ENCODE results near the gene MGAT4D. TPM values are rescaled to one million over a fixed set of nuclear protein-coding genes. Genes with fewer than 3 reads are reported as not detected.

MGAT4D gene
- total RNA-seq, 4 donors from 2014 or later, result not detected

- Histone ChIP-seq H3K4me1 (no peaks in the 10 kb centered on the region), H3K36me3 (no peaks in the 10 kb centered on the region), H3K27ac (no peak overlapping the region), H3K4me3 (no peak overlapping the region), H3K27me3 (no peaks in the 10 kb centered on the region), H3K9me3 (no peaks in the 10 kb centered on the region)
- intact Hi-C loops (cut with DNase I), result no loop called here
- 71 to 94% methylated on average over 1 of the region's 1 CpG for WGBS, 2 donors
- DNase-seq, result no peak
- TF ChIP-seq CTCF (IDR thresholded peaks at IDR 0.05) (no peak), POLR2A (IDR thresholded peaks at IDR 0.05) (no peak)
These were observed 89.1 kb downstream of the MGAT4D start for GRCh38 chr4:140408974-140409373.

GRCh38 chr4:140406292-140406691 lies 91.8 kb downstream of the MGAT4D start:
- Histone ChIP-seq H3K27me3 (no peaks in the 10 kb centered on the region), H3K4me1 (no peaks in the 10 kb centered on the region), H3K9me3 (no peaks in the 10 kb centered on the region), H3K27ac (no peak overlapping the region), H3K4me3 (no peak overlapping the region), H3K36me3 (no peaks in the 10 kb centered on the region)
- no peak for TF ChIP-seq CTCF (IDR thresholded peaks at IDR 0.05)
- no peak for TF ChIP-seq POLR2A (IDR thresholded peaks at IDR 0.05)
- intact Hi-C loops (cut with DNase I), result no loop called here
- no peak for DNase-seq

GRCh38 chr4:140400111-140400510 lies 98.0 kb downstream of the MGAT4D start:
- no peaks in the 10 kb centered on the region for H3K9me3 ChIP-seq
- no peak overlapping the region for H3K27ac ChIP-seq
- H3K4me1 ChIP-seq, result no peaks in the 10 kb centered on the region
- WGBS, 2 donors, result 71 to 76% methylated on average over 2 of the region's 2 CpGs
- intact Hi-C loops (cut with DNase I), result no loop called here
- H3K4me3 ChIP-seq, result no peak overlapping the region
- no peak for DNase-seq
- TF ChIP-seq POLR2A (IDR thresholded peaks at IDR 0.05) (no peak), CTCF (IDR thresholded peaks at IDR 0.05) (no peak)
- no peaks in the 10 kb centered on the region for H3K27me3 ChIP-seq
- H3K36me3 ChIP-seq, result no peaks in the 10 kb centered on the region

- DNase-seq, result no peak
- no peaks in the 10 kb centered on the region for H3K4me1 ChIP-seq
- 62 to 63% methylated on average over 5 of the region's 5 CpGs for WGBS, 2 donors
- intact Hi-C loops (cut with DNase I), result no loop called here
- no peak overlapping the region for H3K27ac ChIP-seq
- no peaks in the 10 kb centered on the region for H3K9me3 ChIP-seq
- H3K4me3 ChIP-seq, result no peak overlapping the region
- H3K27me3 ChIP-seq, result no peaks in the 10 kb centered on the region
- TF ChIP-seq CTCF (IDR thresholded peaks at IDR 0.05) (no peak), POLR2A (IDR thresholded peaks at IDR 0.05) (no peak)
- H3K36me3 ChIP-seq, result no peaks in the 10 kb centered on the region
These were observed 102.4 kb downstream of the MGAT4D start for GRCh38 chr4:140395668-140396067.

Other genes with a start within 250 kb of the MGAT4D start
- gene SCOC, start 124.6 kb downstream of the MGAT4D start, total RNA-seq, result 10 to 100 TPM; 39.1 to 73.6 (median 50.8) TPM
- gene CLGN, start 70.6 kb downstream of the MGAT4D start, total RNA-seq, result 1 to 10 TPM in 3 of 4 donors, under 1 TPM in 1; 0.70 to 3.8 (median 1.9) TPM
- 10 to 100 TPM; 11.2 to 36.9 (median 17.0) TPM for gene ELMOD2, start 25.9 kb upstream of the MGAT4D start, total RNA-seq
- not detected for gene UCP1, start 70.7 kb upstream of the MGAT4D start, total RNA-seq

Measured in esophagus squamous epithelium (tissue), 5 donors.